Stimulated activated CD4-positive, alpha-beta T cell treated with anti-CD3 and anti-CD28 coated beads, TNF-alpha, amount 100 ng/mL, for 48 hours (primary cell): ENCODE data around the gene SLX1B.
"Not testable (repeated sequence)": the region's sequence is repeated elsewhere in the genome, so short reads cannot be mapped to it uniquely, and the experiment has no call there.

Experiments used
- DNase-seq, 3 donors: peaks; one replicate each; pipeline ENCODE4 v3.0.0-alpha.2; 2020; ENCODE audit warnings: low read depth in 3 of 3

SLX1B gene

DNA sequence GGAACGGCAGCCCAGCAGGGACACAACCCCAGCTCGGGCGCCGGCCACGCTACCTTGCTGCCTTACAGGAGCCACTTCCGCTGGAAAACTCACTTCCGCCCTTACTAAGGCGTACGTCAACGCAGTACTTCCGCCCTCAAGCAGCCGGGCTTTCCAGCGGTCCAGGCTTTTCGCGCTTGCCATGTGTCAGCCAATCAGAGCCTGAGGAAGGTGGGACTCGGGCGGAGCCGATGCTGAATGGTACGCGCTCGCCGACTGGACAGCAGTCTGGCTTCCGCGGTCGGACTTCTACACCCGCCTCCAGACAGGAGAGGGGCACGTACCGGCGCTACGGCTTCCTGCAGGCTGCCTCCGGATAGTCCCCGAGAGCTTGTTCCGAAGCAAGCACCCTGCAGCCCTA lies at the start of gene SLX1B, which contains the start of gene BOLA2:
Gene SLX1B, plus strand, starts transcription at position 265 of the 400 bp plus-strand sequence.
Gene BOLA2, minus strand, starts transcription at position 83 of the 400 bp plus-strand sequence. CDS start 98 bp downstream, outside the sequence.
- DNase-seq: not testable (repeated sequence)

DNA sequence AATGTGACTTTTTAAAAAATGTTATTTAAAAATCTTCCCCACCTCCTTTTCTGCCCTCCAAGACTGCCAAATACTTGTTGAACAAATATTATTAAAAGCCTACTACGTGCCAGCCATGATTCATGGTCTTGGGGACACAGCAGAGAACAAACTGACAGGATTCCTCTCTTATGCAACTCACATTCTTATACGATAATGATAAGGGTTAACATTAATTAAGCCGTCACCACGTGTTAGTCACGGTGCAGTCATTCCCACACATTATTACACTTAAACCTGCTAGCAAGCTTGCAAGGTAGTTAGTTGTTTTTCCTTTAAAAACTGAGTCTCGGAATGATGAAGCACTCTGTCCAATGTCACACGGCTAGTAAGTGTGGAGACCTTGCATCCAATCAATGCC lies 49.1 kb upstream of the SLX1B start:
- not testable (repeated sequence) for DNase-seq

DNA sequence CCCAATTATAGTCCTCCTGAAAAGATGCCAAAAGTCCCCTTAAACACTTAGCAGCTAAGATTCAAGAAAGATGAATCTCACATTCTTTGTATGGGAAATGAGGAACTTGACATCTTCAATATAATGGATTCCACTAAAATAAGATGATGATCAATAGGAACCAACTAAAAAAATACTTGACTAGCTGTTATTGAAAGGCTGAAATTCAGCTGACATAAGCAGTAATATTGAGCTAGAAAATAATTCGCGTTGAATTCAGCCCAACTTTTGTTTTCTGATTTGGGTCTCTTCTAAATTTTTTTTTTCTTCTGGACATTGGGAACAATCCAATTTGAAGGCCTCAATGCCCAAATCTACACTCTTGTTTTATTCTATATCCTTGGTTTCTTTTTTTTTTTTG lies 30.7 kb upstream of the SLX1B start:
- DNase-seq: not testable (repeated sequence)

DNA sequence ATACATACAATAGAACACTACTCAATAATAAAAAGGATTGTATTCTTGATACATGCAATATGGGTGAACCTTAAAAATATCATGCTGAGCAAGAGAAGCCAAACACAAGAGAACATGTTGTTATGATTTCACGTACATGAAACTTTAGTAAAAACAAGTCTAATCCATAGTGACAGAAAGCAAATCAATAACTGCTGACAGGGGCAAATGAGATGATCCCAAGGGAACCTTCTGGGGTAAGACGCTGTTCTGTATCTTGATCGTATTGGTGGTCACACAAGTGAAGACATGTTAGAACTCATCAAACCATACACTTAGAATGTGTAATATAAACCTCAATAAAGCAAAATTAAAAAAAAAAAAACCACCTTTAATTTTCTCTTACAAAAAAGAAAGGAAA lies 28.9 kb upstream of the SLX1B start:
- DNase-seq: not testable (repeated sequence)

DNA sequence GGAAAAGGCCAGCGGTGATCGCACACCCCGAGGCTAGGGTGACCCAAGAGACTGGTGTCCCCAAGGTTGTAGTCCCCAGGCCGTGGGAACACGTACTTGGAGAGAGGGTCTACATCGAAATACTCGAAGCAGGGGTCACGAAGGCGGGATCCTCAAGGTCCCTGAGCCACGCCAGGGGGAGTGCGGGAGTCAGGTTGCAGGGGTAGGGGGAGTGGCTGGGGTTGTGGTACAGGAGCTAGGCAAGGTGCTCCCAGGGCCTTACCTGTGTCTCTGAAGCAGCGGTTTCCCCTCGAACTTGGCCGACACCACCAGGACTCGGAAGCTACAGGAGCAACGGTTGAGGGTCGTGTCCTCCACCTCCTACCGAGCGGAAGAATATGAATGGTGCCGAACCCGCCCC lies 579 bp upstream of the SLX1B start:
- DNase-seq: not testable (repeated sequence)

GRCh38 chr16:29454828-29455227 lies 495 bp downstream of the SLX1B start:
- DNase-seq: not testable (repeated sequence)

GRCh38 chr16:29457660-29458059 lies 3.3 kb downstream of the SLX1B start:
- not testable (repeated sequence) for DNase-seq

DNA sequence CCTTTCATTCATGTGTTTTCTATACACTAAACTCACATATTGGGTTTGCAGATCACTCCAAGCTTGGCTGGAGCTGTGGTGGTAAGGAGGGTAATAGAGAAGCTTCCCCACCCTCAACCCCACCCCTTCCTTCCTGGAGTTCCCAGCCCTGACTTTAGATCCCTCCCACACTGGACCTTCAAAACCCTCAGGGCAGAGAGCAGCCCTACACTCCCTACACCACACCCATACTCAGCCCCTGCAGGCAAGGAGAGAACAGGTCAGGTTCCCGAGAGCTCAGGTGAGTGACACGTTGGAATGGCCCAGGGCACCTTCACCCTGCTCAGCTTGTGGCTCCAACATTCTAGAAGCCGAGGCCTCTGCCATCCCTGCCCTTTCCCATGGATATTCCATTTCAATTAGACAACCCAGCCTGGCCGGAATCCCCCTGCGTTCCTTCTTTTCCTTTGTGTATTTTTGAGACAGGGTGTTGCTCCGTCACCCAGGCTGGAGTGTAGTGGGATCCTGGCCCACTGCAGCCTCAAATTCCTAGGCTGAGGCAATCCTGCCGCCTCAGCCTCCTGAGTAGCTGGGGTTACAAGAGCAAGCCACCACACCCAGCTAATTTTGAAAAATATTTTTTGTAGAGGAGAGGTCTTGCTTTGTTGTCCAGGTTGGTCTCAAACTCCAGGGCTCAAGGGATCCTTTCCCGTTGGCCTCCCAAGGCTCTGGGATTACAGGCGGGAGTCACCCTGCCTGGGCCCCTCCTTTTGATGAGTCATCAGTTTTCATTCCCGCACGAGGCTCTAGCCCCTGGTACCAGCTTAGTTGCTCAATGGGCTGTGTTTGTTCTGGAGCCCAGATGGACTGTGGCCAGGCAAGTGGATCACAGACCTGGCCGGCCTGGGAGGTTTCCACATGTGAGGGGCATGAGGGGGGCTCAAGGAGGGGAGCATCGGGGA lies 5.6 kb downstream of the SLX1B start, which contains the start of gene SULT1A4:
Gene SULT1A4, plus strand, starts transcription at position 208 of the 941 bp plus-strand sequence. CDS start 1,473 bp downstream, outside the sequence.
- not testable (repeated sequence) for DNase-seq

GRCh38 chr16:29460647-29461030 lies 6.3 kb downstream of the SLX1B start:
- not testable (repeated sequence) for DNase-seq

- not testable (repeated sequence) for DNase-seq
These were observed 11.9 kb downstream of the SLX1B start for GRCh38 chr16:29465985-29466824.

- DNase-seq: not testable (repeated sequence)
These were observed 12.6 kb downstream of the SLX1B start for GRCh38 chr16:29466904-29467303.

DNA sequence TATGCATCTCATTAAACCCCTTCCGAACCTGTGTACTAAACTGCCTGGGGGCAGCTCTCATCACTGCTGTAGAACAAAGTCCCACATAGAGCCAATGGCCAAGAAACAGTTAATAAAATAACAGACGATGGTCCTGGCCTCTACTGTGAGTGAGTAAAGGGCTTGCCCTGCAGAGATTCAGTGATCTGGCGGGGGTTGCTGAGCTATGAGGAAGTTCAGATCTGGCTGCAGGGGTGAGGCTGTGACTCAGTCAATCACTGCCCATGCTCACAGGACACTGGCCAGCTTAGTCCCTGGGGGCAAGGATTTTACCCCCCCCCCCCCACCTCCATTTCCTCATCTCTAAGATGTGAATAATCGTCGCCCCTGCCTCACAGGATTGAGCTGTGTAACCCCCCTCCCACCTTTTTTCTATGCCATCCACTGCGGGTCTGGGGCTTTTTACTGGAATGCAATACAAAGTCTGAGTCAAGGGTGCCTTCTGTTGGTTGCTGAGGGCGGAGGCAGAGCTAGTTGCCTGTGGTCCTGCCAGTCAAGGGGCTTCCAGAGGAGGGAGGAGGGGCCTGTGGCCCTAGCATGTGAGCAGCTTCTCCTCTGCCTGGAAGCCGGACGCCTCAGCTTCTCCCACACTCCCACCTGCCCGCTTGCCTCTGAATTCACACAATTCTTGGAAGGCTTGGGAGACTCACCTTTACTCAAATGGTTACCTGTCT lies 13.5 kb downstream of the SLX1B start:
- DNase-seq: not testable (repeated sequence)

GRCh38 chr16:29469660-29470059 lies 15.3 kb downstream of the SLX1B start:
- peak in 1 of 3 donors; percentile 15 for DNase-seq

DNA sequence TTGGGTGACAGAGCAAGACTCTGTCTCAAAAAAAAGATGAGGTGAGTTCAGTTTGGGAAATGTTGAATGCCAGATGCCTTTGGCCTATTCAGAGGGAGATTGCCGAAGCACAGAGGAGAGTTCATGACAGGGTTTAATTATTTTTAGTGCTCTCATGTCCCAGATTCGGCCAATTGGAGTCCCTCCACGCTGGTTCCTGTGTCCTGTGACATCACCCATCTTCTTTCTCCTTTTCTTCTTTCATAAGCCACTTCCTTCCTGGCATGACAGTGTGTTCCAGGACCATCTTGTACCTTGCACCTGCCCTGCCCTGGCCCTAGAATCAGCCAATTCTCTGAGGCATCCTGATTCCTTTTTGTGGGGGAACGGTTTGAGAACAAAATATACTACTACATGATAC lies 17.7 kb downstream of the SLX1B start:
- not testable (repeated sequence) for DNase-seq

DNA sequence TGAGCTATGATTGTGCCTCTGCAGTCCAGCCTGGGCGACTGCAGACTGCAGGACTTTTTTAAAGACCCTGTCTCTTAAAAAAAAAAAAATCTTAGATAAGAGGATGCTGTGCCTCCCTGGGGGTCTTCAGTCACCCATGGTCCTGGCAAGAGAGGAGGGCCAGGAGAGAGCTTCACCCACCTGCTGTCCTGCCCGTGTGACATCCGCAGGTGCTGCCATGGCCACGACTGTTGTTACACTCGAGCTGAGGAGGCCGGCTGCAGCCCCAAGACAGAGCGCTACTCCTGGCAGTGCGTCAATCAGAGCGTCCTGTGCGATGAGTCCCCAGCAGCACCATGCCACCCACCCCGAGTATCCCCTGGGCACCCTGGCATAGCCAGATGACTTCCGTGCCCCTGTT lies 27.9 kb downstream of the SLX1B start:
- not testable (repeated sequence) for DNase-seq

- DNase-seq: not testable (repeated sequence)
These were observed 52.0 kb downstream of the SLX1B start, which contains the start of gene NPIPB12 for GRCh38 chr16:29506308-29506707. Gene NPIPB12 (minus strand): TSS chr16:29506408.
